ENCODE measurements around the gene SCYL1.
A peak's percentile ranks its signal among the peaks of the same experiment; 100 is the strongest.

SCYL1 gene

GRCh38 chr11:65541093-65541982, 16.5 kb downstream of the SCYL1 start:
- peaks cover 22% of the 10 kb centered on the region for H3K4me1 Mint-ChIP-seq
- no peak for TF ChIP-seq CTCF (IDR thresholded peaks at IDR 0.05; ENCODE audit: unreplicated experiment in 3 of 3)
- H3K9me3 Mint-ChIP-seq, result no peaks in the 10 kb centered on the region
- peak overlapping the region; percentile 63 to 69 (median 63) for H3K27ac Mint-ChIP-seq
- H3K4me3 Mint-ChIP-seq, result peak overlapping the region; percentile 74 to 77 (median 75)
- peaks cover 36% of the 10 kb centered on the region for H3K36me3 Mint-ChIP-seq (ENCODE audit: low read depth)
- H3K27me3 Mint-ChIP-seq (ENCODE audit: low read depth), result peaks cover 34% of the 10 kb centered on the region

DNA sequence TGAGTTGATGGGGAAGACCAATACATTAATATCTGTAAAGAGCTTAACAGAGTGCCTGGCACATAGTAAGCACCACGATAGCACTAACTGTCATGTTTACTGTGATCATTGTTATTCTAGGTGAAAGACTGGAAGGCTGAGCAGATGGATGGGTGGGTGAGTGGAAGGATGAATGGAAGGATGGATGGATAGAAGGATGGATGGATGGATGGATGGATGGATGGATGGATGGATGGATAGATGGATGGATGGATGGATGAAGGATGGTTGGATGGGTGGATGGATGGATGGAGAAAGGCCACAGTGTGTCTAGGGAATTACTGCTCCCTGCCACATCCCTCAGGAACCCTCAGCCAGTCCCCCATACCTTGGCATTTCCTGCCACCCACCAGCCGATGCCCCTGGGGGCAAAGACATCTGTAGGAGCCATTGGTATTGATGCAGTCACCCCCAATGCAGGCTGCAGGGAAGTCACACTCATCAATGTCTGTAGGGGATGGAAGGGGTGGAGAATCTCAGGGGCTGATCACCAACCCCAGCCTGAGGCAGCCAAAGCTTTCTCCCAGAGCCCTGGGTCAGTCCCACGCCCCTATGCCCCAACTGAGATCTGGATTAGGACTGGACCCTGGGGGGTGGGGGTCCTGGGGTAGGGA, 18.0 kb downstream of the SCYL1 start:
- H3K9me3 Mint-ChIP-seq, result no peaks in the 10 kb centered on the region
- H3K4me3 Mint-ChIP-seq, result no peak overlapping the region
- H3K27me3 Mint-ChIP-seq (ENCODE audit: low read depth), result peaks cover 28% of the 10 kb centered on the region
- H3K36me3 Mint-ChIP-seq (ENCODE audit: low read depth), result peaks cover 29% of the 10 kb centered on the region
- TF ChIP-seq CTCF (IDR thresholded peaks at IDR 0.05; ENCODE audit: unreplicated experiment in 3 of 3), result no peak
- peaks cover 16% of the 10 kb centered on the region for H3K4me1 Mint-ChIP-seq
- no peak overlapping the region for H3K27ac Mint-ChIP-seq

GRCh38 chr11:65545853-65546216, 21.0 kb downstream of the SCYL1 start:
- Mint-ChIP-seq H3K4me1 (peaks cover 16% of the 10 kb centered on the region), H3K4me3 (peak overlapping the region in 2 of 3 experiments; percentile 45 to 57), H3K9me3 (no peaks in the 10 kb centered on the region), H3K27me3 (ENCODE audit: low read depth) (peaks cover 37% of the 10 kb centered on the region), H3K36me3 (ENCODE audit: low read depth) (peaks cover 53% of the 10 kb centered on the region), H3K27ac (peak overlapping the region in 1 of 3 experiments; percentile 21)
- no peak for TF ChIP-seq CTCF (IDR thresholded peaks at IDR 0.05; ENCODE audit: unreplicated experiment in 3 of 3)

DNA sequence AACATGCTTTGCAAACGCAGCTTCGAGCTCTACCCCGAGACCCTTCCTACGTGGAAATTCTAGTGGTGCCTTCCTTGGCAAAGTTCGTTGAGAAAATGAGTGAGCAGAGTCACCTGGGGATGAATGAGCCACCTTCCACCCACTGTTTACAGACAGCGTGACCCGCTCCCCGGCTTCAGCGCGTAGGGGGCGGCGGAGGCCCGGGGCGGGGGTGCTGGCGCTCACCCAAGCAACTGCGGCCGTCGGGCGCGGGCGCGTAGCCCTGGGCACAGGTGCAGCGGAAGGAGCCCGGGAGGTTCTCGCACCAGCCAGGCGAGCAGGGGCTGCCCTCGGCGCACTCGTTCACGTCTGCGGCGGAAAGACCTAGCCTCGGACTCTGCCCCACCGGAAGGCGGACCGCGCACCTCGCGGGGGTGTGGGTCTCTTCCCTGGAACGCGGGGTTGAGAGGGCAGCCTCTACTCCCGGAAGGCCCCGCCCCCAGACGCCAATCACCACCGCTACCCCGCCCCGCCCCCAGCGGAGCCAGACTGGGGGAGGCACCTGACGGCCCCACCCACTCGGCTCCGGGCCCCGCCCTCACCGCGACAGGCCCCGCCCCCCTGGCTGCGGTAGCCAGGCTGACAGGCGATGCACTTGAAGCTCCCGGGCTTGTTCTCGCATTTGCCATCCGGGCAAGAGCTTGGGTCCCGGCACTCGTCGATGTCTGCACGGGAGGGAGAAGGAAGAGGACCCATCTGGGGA, 21.5 kb downstream of the SCYL1 start:
- H3K36me3 Mint-ChIP-seq (ENCODE audit: low read depth), result peaks cover 57% of the 10 kb centered on the region
- H3K4me3 Mint-ChIP-seq, result peak overlapping the region in 2 of 3 experiments; percentile 45 to 57
- H3K27ac Mint-ChIP-seq, result peak overlapping the region in 1 of 3 experiments; percentile 21
- no peak for TF ChIP-seq CTCF (IDR thresholded peaks at IDR 0.05; ENCODE audit: unreplicated experiment in 3 of 3)
- no peaks in the 10 kb centered on the region for H3K9me3 Mint-ChIP-seq
- peaks cover 14% of the 10 kb centered on the region for H3K4me1 Mint-ChIP-seq
- H3K27me3 Mint-ChIP-seq (ENCODE audit: low read depth), result peaks cover 40% of the 10 kb centered on the region

DNA sequence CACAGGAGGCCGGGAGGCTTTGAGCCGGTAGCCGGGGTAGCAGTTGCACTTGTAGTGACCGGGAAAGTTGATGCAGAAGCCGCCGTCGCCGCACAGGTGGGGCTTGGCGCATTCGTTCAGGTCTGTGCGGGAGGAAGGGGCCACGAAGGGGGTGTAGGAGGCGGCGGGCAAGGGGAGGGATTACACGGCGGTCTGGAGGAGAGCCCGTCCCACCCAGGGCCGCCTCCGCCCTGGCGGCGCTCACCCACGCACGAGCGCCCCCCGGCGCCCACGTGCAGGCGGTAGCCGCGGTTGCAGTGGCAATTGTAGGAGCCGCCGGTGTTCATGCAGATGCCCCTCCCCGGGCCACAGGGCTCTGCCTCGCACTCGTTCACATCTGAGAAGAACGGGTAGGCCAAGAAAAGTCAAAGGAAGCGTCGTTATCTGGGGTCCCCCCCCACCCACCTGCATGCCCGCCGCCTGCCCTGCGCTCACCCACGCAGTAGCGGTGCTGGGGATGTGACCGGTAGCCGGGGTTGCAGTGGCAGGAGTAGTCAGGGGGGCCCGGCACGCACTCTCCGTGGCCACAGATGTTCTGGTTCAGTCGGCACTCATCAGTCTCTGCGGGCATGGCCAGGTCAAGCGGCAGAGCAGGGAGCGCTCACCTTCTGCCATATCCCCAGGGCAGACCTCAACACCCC, 22.7 kb downstream of the SCYL1 start:
- H3K27me3 Mint-ChIP-seq (ENCODE audit: low read depth), result peaks cover 46% of the 10 kb centered on the region
- H3K36me3 Mint-ChIP-seq (ENCODE audit: low read depth), result peaks cover 62% of the 10 kb centered on the region
- H3K4me1 Mint-ChIP-seq, result peaks cover 11% of the 10 kb centered on the region
- TF ChIP-seq CTCF (IDR thresholded peaks at IDR 0.05; ENCODE audit: unreplicated experiment in 3 of 3), result peak in 1 of 3 experiments; percentile 20
- peak overlapping the region in 1 of 3 experiments; percentile 58 for H3K4me3 Mint-ChIP-seq
- no peaks in the 10 kb centered on the region for H3K9me3 Mint-ChIP-seq
- no peak overlapping the region for H3K27ac Mint-ChIP-seq
